Measurements from ENCODE around the gene SLC35F3.

Gene SLC35F3

DNA sequence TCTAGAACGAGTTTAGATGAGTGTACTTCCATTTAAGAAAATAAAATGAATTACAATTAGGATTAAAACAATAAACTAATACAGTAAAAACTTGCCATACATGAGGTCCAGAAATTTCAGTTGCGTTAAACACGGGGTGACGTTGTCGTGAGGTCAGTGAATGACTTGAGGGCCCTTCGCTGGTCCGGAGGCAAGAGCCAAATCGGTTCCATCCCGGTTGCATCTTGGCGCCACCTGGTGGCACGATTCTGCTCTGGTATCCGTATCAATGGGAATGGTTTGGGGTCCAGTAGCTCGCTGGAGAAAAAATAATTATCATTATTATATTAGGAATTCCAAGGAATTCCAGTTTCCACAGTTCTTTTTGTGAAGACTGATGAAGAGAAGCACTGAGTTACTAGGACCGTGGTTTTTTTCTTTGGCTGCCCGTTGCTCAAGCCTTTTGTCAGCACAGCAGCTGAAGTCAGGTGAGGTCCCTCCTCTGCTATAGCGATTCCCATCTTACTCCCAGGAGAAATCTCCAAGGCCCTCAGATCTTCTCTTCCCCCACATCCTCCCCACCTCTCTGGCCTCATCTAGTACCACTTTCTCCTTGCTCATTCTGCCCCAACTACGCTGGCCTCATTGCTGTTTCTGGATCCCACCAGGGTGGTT lies 161.4 kb downstream of the SLC35F3 start:
- no peak overlapping the region for H3K4me3 ChIP-seq (ENCODE audit: low read depth, low read length)
- CTCF ChIA-PET: interaction anchor here (1.0 to 3.9 kb wide), 7 partner anchors 10 to 702 kb away, joined by 3 to 30 read pairs (median 4); no protein-coding TSS in a partner anchor
- POLR2A ChIA-PET: no interaction called here
- TF ChIP-seq, protein P1, sequence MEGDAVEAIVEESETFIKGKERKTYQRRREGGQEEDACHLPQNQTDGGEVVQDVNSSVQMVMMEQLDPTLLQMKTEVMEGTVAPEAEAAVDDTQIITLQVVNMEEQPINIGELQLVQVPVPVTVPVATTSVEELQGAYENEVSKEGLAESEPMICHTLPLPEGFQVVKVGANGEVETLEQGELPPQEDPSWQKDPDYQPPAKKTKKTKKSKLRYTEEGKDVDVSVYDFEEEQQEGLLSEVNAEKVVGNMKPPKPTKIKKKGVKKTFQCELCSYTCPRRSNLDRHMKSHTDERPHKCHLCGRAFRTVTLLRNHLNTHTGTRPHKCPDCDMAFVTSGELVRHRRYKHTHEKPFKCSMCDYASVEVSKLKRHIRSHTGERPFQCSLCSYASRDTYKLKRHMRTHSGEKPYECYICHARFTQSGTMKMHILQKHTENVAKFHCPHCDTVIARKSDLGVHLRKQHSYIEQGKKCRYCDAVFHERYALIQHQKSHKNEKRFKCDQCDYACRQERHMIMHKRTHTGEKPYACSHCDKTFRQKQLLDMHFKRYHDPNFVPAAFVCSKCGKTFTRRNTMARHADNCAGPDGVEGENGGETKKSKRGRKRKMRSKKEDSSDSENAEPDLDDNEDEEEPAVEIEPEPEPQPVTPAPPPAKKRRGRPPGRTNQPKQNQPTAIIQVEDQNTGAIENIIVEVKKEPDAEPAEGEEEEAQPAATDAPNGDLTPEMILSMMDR (IDR thresholded peaks at IDR 0.05; ENCODE audit: insufficient read depth, low read length, missing control alignments): peak; percentile 81
- no peak for DNase-seq (ENCODE audit: low read depth, low spot score)

DNA sequence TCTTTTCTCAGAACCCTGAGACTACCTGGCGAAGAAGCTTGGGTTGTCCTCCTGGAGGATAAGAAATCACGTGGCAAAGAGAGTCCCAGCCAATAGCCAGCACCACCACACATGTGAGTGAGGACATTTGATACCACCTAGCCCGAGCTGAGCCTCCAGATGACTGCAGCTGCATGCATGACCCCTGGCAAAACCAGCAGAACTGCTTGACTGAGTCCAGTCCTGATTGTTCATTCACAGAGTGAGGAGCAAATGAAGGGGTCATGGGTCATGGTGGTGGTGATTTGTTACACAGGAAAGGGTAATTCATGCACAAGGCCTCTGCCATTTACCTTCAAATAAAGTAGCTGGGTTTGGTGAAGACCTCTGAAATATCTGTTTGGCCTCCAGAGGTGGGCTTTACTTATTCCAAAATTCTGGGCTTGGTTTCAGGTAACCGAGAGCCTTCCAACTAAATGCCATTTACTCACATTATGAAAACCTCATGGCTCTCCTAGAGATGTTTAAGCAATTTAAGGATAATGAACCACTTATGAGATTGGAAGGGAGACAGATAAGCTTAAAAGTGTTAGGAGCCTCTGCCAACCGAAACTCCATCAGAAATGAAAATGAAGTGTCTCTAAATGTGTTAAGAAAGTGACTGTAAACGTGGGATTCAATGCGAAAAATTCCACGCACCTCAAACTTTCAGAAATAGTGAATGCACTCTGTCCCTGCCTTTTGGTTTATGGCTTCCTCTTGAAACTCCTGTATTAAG lies 163.3 kb downstream of the SLC35F3 start:
- DNase-seq (ENCODE audit: low read depth, low spot score): no peak
- TF ChIP-seq, protein P1 (IDR thresholded peaks at IDR 0.05; ENCODE audit: insufficient read depth, low read length, missing control alignments): no peak
- ChIA-PET POLR2A (no interaction called here), CTCF (interaction anchor here (1.0 to 3.9 kb wide), 5 partner anchors 623 to 766 kb away, joined by 4 to 30 read pairs (median 5); no protein-coding TSS in a partner anchor)
- no peak overlapping the region for H3K4me3 ChIP-seq (ENCODE audit: low read depth, low read length)

DNA sequence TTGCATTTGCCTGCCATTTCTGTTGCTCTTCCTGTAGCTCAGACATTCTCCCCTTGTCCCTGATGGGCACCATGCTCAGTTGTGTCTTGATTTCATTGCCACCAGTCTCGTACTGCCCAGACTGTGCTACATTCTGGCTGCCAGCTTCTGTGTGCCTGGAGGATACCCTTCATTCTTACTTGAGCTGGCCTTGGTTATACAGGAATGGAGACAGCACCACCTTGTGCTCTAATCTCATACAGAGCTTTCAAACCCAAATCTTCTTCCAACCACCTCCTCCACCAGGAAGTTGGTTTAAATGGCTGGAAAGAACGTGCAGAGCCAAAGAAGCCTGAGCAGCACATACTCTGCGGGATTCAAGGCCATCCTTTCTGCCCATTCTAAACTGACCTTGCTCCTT lies 165.3 kb downstream of the SLC35F3 start:
- no peak overlapping the region for H3K4me3 ChIP-seq (ENCODE audit: low read depth, low read length)
- ChIA-PET POLR2A (no interaction called here), CTCF (no interaction called here)
- TF ChIP-seq, protein P1 (IDR thresholded peaks at IDR 0.05; ENCODE audit: insufficient read depth, low read length, missing control alignments): no peak
- no peak for DNase-seq (ENCODE audit: low read depth, low spot score)

DNA sequence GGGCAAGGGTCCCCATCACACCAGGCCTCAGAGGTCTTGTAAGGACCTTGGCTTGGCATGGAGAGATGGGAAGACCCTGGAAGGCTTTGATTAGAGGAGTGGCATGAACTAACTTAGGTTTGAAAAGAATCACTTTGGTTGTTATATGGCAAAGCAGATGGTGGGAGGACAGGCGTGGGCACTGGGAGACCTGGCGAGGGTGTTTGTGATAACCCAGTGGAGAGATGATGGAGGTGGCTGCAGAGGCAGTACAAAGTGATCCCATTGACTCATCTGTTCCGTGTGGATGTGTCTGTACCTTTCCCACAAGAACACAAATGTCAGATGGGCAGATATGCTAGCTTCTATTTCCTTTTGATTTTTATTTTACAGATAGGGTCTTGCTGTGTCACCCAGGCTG lies 168.3 kb downstream of the SLC35F3 start:
- CTCF ChIA-PET: no interaction called here
- no peak for DNase-seq (ENCODE audit: low read depth, low spot score)
- no peak overlapping the region for H3K4me3 ChIP-seq (ENCODE audit: low read depth, low read length)
- POLR2A ChIA-PET: no interaction called here
- TF ChIP-seq, protein P1 (IDR thresholded peaks at IDR 0.05; ENCODE audit: insufficient read depth, low read length, missing control alignments): no peak

DNA sequence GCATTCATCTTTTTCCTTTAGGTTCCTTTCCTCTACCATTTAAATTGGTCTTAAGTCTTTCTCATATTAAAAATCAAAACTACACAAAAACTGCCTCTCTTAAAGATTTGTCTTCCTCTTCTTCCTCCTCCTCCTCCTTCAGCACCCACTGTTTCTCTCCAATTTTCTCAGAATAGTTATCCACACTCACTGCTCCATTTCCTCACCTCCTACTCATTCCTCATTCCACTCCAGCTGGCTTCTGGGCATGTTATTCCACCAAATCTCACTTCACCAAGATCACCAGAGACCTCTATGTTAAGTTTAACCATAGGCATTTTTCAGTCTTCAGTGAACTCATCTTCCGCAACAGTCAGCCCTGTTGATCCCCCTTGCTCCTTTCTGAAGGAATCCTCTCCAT lies 173.7 kb downstream of the SLC35F3 start:
- POLR2A ChIA-PET: no interaction called here
- H3K4me3 ChIP-seq (ENCODE audit: low read depth, low read length): no peak overlapping the region
- no peak for DNase-seq (ENCODE audit: low read depth, low spot score)
- CTCF ChIA-PET: no interaction called here
- TF ChIP-seq, protein P1 (IDR thresholded peaks at IDR 0.05; ENCODE audit: insufficient read depth, low read length, missing control alignments): no peak

DNA sequence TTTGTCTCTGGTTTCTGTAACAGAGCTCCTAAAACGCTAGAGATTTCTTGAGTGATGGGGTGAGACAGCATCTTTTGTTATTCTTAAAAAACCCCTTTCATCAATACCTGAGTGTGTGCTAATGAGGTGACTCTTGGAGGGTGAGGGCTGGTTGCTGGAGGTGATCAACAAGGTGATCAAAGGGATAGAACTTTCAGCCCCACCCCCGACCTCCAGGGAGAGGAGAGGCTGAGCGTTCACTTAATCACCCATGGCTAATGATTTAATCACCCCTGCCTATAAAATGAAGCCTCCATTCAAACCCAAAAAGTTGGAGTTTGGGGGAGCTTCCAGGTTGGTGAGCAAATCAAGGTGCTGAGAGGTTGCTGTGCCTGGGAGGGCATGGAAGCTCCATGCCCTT lies 175.4 kb downstream of the SLC35F3 start:
- POLR2A ChIA-PET: no interaction called here
- CTCF ChIA-PET: no interaction called here
- no peak for DNase-seq (ENCODE audit: low read depth, low spot score)
- TF ChIP-seq, protein P1 (IDR thresholded peaks at IDR 0.05; ENCODE audit: insufficient read depth, low read length, missing control alignments): no peak
- H3K4me3 ChIP-seq (ENCODE audit: low read depth, low read length): no peak overlapping the region
